ENCODE results near the gene TMEM82.

DNA sequence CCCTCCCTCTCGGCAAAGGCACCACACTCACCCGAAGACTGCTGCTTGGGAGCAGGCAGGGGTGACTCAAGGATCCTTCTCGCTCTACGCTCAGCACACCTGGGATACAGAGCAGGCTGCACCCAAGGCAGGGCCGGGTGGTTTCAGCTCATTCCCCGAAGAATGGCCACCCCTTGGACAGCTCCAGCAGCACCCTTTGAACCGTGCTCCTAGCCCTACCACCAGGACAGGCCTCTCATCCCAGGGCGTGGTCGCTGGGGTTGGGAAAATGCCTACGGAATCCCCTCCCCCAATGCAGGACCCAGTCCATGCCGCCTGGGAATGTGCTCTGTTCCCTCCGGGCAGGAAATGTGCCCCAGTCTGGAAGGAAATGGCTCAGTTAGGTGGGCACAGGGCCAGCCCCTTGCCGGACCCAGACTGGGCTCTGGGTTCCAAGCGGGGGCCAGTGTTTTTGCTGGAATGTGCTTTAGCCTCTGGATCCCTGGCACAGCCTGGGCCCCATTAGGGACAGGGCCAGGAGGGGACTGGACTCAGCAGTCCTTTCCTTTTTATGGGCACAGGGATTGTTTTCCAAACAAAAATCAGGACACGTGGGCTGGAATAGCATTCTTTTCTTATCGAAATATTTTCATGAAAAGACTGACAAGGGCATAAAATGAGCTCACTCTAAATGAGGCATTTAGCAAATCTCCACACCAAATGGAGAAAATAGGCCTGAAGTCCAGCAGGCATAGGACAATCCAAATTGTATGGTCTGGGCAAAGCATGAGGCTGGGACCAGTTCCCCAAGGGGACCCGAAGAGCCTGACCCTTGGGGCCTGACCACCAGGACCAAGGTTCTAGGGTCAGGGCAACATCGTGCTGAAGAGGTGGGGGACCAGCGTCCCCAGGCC, 7.3 kb downstream of the TMEM82 start:
- TF ChIP-seq YY1 (IDR thresholded peaks at IDR 0.05; ENCODE audit: low read depth) (no peak), CREB1 (IDR thresholded peaks at IDR 0.05; ENCODE audit: low read depth) (no peak), TAF1 (IDR thresholded peaks at IDR 0.05; ENCODE audit: low read depth) (no peak), REST (IDR thresholded peaks at IDR 0.05; ENCODE audit: low read depth) (no peak), TEAD4 (IDR thresholded peaks at IDR 0.05) (no peak), ZBTB7A (IDR thresholded peaks at IDR 0.05; ENCODE audit: low read depth) (no peak), CEBPB (IDR thresholded peaks at IDR 0.05) (no peak), RAD21 (IDR thresholded peaks at IDR 0.05; ENCODE audit: low read depth) (no peak), NFIC (IDR thresholded peaks at IDR 0.05) (no peak), FOXM1 (IDR thresholded peaks at IDR 0.05; ENCODE audit: borderline replicate concordance, low read depth) (no peak)
- TF ChIP-seq, protein P1, sequence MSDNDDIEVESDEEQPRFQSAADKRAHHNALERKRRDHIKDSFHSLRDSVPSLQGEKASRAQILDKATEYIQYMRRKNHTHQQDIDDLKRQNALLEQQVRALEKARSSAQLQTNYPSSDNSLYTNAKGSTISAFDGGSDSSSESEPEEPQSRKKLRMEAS (IDR thresholded peaks at IDR 0.05): no peak
